Parathyroid adenoma (tissue), 2 donors: ENCODE measurements around the gene ARHGAP5.

Experiments used
- H2AFZ ChIP-seq: fragments of 300-600 bp; sonication (generic); one replicate; pipeline ENCODE4 v1.7.0; 2017; ENCODE audit warnings: antibody characterized with exemption, mild to moderate bottlenecking
- H3K27ac ChIP-seq: fragments of 300-600 bp; sonication (generic); one replicate; pipeline ENCODE4 v1.7.0; 2017
- H3K27me3 ChIP-seq: fragments of 300-600 bp; sonication (generic); one replicate; pipeline ENCODE4 v1.7.0; 2017; ENCODE audit warnings: low read length; ENCODE audit not compliant: control insufficient read depth, insufficient read depth
- H3K36me3 ChIP-seq: fragments of 300-600 bp; sonication (generic); one replicate; pipeline ENCODE4 v1.7.0; 2017; ENCODE audit warnings: low read length; ENCODE audit not compliant: control insufficient read depth, insufficient read depth
- H3K4me1 ChIP-seq: fragments of 300-600 bp; sonication (generic); one replicate; pipeline ENCODE4 v1.7.0; 2017; ENCODE audit warnings: control low read depth
- H3K4me2 ChIP-seq: fragments of 300-600 bp; sonication (generic); one replicate; pipeline ENCODE4 v1.7.0; 2017; ENCODE audit warnings: low read length
- H3K4me3 ChIP-seq: fragments of 300-600 bp; sonication (generic); one replicate; pipeline ENCODE4 v1.7.0; 2017; ENCODE audit warnings: low read depth, low read length
- H3K79me2 ChIP-seq: fragments of 300-600 bp; sonication (generic); one replicate; pipeline ENCODE4 v1.7.0; 2017; ENCODE audit warnings: control low read depth
- H3K9ac ChIP-seq: fragments of 300-600 bp; sonication (generic); one replicate; pipeline ENCODE4 v1.7.0; 2017; ENCODE audit warnings: mild to moderate bottlenecking
- H3K9me3 ChIP-seq: fragments of 300-600 bp; sonication (generic); one replicate; pipeline ENCODE4 v1.7.0; 2017; ENCODE audit warnings: low read length; ENCODE audit not compliant: control insufficient read depth
- CTCF ChIP-seq: fragments of 300-600 bp; sonication (generic); IDR thresholded peaks from one replicate; pipeline ENCODE4 v1.7.0; 2017; ENCODE audit warnings: antibody characterized with exemption, mild to moderate bottlenecking
- donor health status: primary hyperparathyroidism.

ARHGAP5 gene

GRCh38 chr14:32050878-32051277, 26.2 kb upstream of the ARHGAP5 start:
- H3K4me3 ChIP-seq, result no peak overlapping the region
- no peak overlapping the region for H3K4me2 ChIP-seq
- no peak overlapping the region for H2AFZ ChIP-seq
- H3K9me3 ChIP-seq, result no peaks in the 10 kb centered on the region
- H3K4me1 ChIP-seq, result no peaks in the 10 kb centered on the region
- no peak overlapping the region for H3K27ac ChIP-seq
- TF ChIP-seq CTCF, result no peak
- H3K27me3 ChIP-seq, result no peaks in the 10 kb centered on the region
- no peak overlapping the region for H3K9ac ChIP-seq
- no peaks in the 10 kb centered on the region for H3K79me2 ChIP-seq
- no peaks in the 10 kb centered on the region for H3K36me3 ChIP-seq

GRCh38 chr14:32054536-32054935, 22.6 kb upstream of the ARHGAP5 start:
- Histone ChIP-seq H3K9me3 (no peaks in the 10 kb centered on the region), H3K4me3 (no peak overlapping the region), H3K27ac (no peak overlapping the region), H3K36me3 (no peaks in the 10 kb centered on the region), H2AFZ (no peak overlapping the region), H3K27me3 (no peaks in the 10 kb centered on the region), H3K4me1 (no peaks in the 10 kb centered on the region), H3K79me2 (no peaks in the 10 kb centered on the region), H3K4me2 (no peak overlapping the region), H3K9ac (no peak overlapping the region)
- TF ChIP-seq CTCF, result no peak

GRCh38 chr14:32055175-32055574, 21.9 kb upstream of the ARHGAP5 start:
- TF ChIP-seq CTCF, result no peak
- H3K9ac ChIP-seq, result no peak overlapping the region

GRCh38 chr14:32059702-32060101, 17.4 kb upstream of the ARHGAP5 start:
- Histone ChIP-seq H3K4me3 (no peak overlapping the region), H3K27me3 (no peaks in the 10 kb centered on the region), H3K9me3 (no peaks in the 10 kb centered on the region), H2AFZ (no peak overlapping the region), H3K4me1 (no peaks in the 10 kb centered on the region), H3K36me3 (no peaks in the 10 kb centered on the region), H3K79me2 (no peaks in the 10 kb centered on the region), H3K27ac (no peak overlapping the region), H3K4me2 (no peak overlapping the region), H3K9ac (no peak overlapping the region)
- no peak for TF ChIP-seq CTCF

More at GRCh38 chr14:32055175-32055574, 21.9 kb upstream of the ARHGAP5 start:
- H3K36me3 ChIP-seq, result no peaks in the 10 kb centered on the region
- no peaks in the 10 kb centered on the region for H3K4me1 ChIP-seq
- H3K4me2 ChIP-seq, result no peak overlapping the region
- no peak overlapping the region for H2AFZ ChIP-seq
- no peak overlapping the region for H3K27ac ChIP-seq
- no peak overlapping the region for H3K4me3 ChIP-seq
- no peaks in the 10 kb centered on the region for H3K27me3 ChIP-seq
- no peaks in the 10 kb centered on the region for H3K9me3 ChIP-seq
- H3K79me2 ChIP-seq, result no peaks in the 10 kb centered on the region

- no peaks in the 10 kb centered on the region for H3K9me3 ChIP-seq
- H3K27me3 ChIP-seq, result no peaks in the 10 kb centered on the region
- no peak overlapping the region for H3K27ac ChIP-seq
- H2AFZ ChIP-seq, result no peak overlapping the region
- H3K4me2 ChIP-seq, result no peak overlapping the region
- no peaks in the 10 kb centered on the region for H3K79me2 ChIP-seq
- H3K9ac ChIP-seq, result no peak overlapping the region
- no peak for TF ChIP-seq CTCF
- H3K4me1 ChIP-seq, result no peaks in the 10 kb centered on the region
- H3K36me3 ChIP-seq, result no peaks in the 10 kb centered on the region
- H3K4me3 ChIP-seq, result no peak overlapping the region
Measured at GRCh38 chr14:32064931-32065330, 12.2 kb upstream of the ARHGAP5 start.
